ENCODE results near the gene UCK1. TPM values are rescaled to one million over a fixed set of nuclear protein-coding genes. Genes with fewer than 3 reads are reported as not detected.

The UCK1 gene
- total and polyA plus RNA-seq, 2 of the 4 experiments (the other 2 are of a cell fraction) = 17.9 to 21.4 TPM

- intact Hi-C loops (cut with micrococcal nuclease) = no loop called here
Observed at GRCh38 chr9:131528186-131528585, 2.9 kb downstream of the UCK1 start.

More at GRCh38 chr9:131528186-131528585, 2.9 kb downstream of the UCK1 start:
- H3K4me3 ChIP-seq (ENCODE audit: insufficient read depth, low read depth, low read length) = no peak overlapping the region
- peaks cover 8% of the 10 kb centered on the region for H3K4me1 ChIP-seq (ENCODE audit: control insufficient read depth, insufficient read depth, low read length)
- dilution Hi-C loops (cut with HindIII; ENCODE audit: low sequenced_read_pairs, unreplicated experiment) = no loop called here
- H4K5ac ChIP-seq (ENCODE audit: low read depth, low read length) = no peak overlapping the region
- no peaks in the 10 kb centered on the region for H3K27me3 ChIP-seq (ENCODE audit: control insufficient read depth, insufficient read depth, low read length)
- H3K79me1 ChIP-seq (ENCODE audit: low read depth in 1 of 2, low read length in 2 of 2) = peaks cover 12 to 20% of the 10 kb centered on the region in 2 experiments
- H4K8ac ChIP-seq (ENCODE audit: low read depth in 2 of 2, low read length in 2 of 2) = no peak overlapping the region
- CTCF ChIA-PET = interaction anchor here (0.7 kb wide), 1 partner anchor 25 kb away, joined by 3 read pairs; no protein-coding TSS in a partner anchor
- no peak overlapping the region for H2BK5ac ChIP-seq (ENCODE audit: low read depth, low read length, poor library complexity, severe bottlenecking)
- no peak overlapping the region for H3K27ac ChIP-seq (ENCODE audit: insufficient read depth, low read length)
- H3K18ac ChIP-seq (ENCODE audit: low read depth, low read length) = no peak overlapping the region
- H2AK5ac ChIP-seq (ENCODE audit: low read depth, low read length) = no peak overlapping the region
- no peak overlapping the region for H3K56ac ChIP-seq (ENCODE audit: extremely low read depth, insufficient read depth, low read length)
- H3K9ac ChIP-seq (ENCODE audit: low read depth, low read length) = no peak overlapping the region
- no peak overlapping the region for H3K4ac ChIP-seq (ENCODE audit: low read depth, low read length)
- no peak overlapping the region for H3K4me2 ChIP-seq (ENCODE audit: low read depth, low read length)
- H4K91ac ChIP-seq (ENCODE audit: insufficient read depth, low read depth, low read length) = no peak overlapping the region
- H2BK15ac ChIP-seq (ENCODE audit: low read depth, low read length) = no peak overlapping the region
- no peak overlapping the region for H2AK9ac ChIP-seq (replicated peaks; ENCODE audit: low read depth, low read length, poor library complexity)
- H3K36me3 ChIP-seq (ENCODE audit: control insufficient read depth, insufficient read depth, low read length) = peaks cover 46% of the 10 kb centered on the region
- no TSS peak for BruUV-seq (replicated peaks)
- H3K9me3 ChIP-seq (ENCODE audit: control insufficient read depth, insufficient read depth, low read length) = no peaks in the 10 kb centered on the region
- TF ChIP-seq POLR2A (IDR thresholded peaks at IDR 0.05; ENCODE audit: low read depth, low read length) = no peak
- TF ChIP-seq MAFK (IDR thresholded peaks at IDR 0.05; ENCODE audit: low read depth, low read length) = no peak
- TF ChIP-seq USF2 (IDR thresholded peaks at IDR 0.05; ENCODE audit: low read depth, low read length) = no peak
- no peak for TF ChIP-seq MXI1 (IDR thresholded peaks at IDR 0.05; ENCODE audit: borderline replicate concordance, low read depth, low read length)
- TF ChIP-seq RAD21 (IDR thresholded peaks at IDR 0.05; ENCODE audit: low read length) = no peak
- no peak for TF ChIP-seq CHD1 (IDR thresholded peaks at IDR 0.05; ENCODE audit: low read depth, low read length)
- no peak for TF ChIP-seq MAZ (IDR thresholded peaks at IDR 0.05; ENCODE audit: borderline replicate concordance, low read depth, low read length)
- no peak for TF ChIP-seq FOS (IDR thresholded peaks at IDR 0.05; ENCODE audit: low read depth, low read length)
- TF ChIP-seq ELK1 (IDR thresholded peaks at IDR 0.05; ENCODE audit: borderline replicate concordance, low read depth, low read length) = no peak
- TF ChIP-seq NFE2L2 (IDR thresholded peaks at IDR 0.05; ENCODE audit: low read depth, low read length) = no peak
- TF ChIP-seq CTCF (conservative IDR thresholded peaks at IDR 0.05; ENCODE audit: low read depth, low read length) = no peak
- TF ChIP-seq BHLHE40 (IDR thresholded peaks at IDR 0.05; ENCODE audit: low read depth, low read length) = no peak
- TF ChIP-seq RFX5 (IDR thresholded peaks at IDR 0.05; ENCODE audit: low read depth, low read length) = no peak
- TF ChIP-seq CEBPB (IDR thresholded peaks at IDR 0.05; ENCODE audit: low read depth, low read length) = no peak
- TF ChIP-seq RCOR1 (IDR thresholded peaks at IDR 0.05; ENCODE audit: insufficient replicate concordance, low read length) = no peak
- WGBS, 2 experiments (ENCODE audit: extremely low coverage in 2 of 2, insufficient read length in 1 of 2) = 100% methylated on average over 2 of the region's 7 CpGs; no CpG with 5 or more reads in 1 of the 2 experiments
- ATAC-seq (ENCODE audit: low read depth) = no peak
- POLR2A ChIA-PET (ENCODE audit: unreplicated experiment) = no interaction called here
- no peak for DNase-seq
- no peak overlapping the region for H2AFZ ChIP-seq (replicated peaks; ENCODE audit: low read length, poor library complexity)
- in situ Hi-C loops (cut with MboI; ENCODE audit: low sequenced_read_pairs) = no loop called here
- H2BK20ac ChIP-seq (ENCODE audit: low read depth, low read length) = no peak overlapping the region
- H3K23ac ChIP-seq (ENCODE audit: low read depth, low read length) = no peak overlapping the region
- no peaks in the 10 kb centered on the region for H3K9me1 ChIP-seq (ENCODE audit: insufficient read depth, low read length)
- no peak overlapping the region for H3K14ac ChIP-seq (replicated peaks; ENCODE audit: low read depth, low read length)
- no peak overlapping the region for H2BK120ac ChIP-seq (ENCODE audit: low read depth, low read length)
- peaks cover 9% of the 10 kb centered on the region; the same call in 1 of the 2 replicates for H4K20me1 ChIP-seq (ENCODE audit: insufficient read depth, low read length)
